AG09309 (cell line): ENCODE results near the gene STPG4.
A peak's percentile ranks its signal among the peaks of the same experiment; 100 is the strongest.

Source experiments
- DNase-seq: peaks from one replicate; pipeline ENCODE4 v3.0.0-alpha.2; 2010; ENCODE audit warnings: low read depth
- H3K4me3 ChIP-seq: 2 replicates; pipeline ENCODE4 v1.5.1; 2011; ENCODE audit warnings: mild to moderate bottlenecking, low read depth, low read length, moderate library complexity; ENCODE audit not compliant: control insufficient read depth
- CTCF ChIP-seq: IDR thresholded peaks from 2 replicates; pipeline ENCODE4 v1.5.1; 2011; ENCODE audit warnings: mild to moderate bottlenecking, low read depth, low read length, inconsistent platforms; ENCODE audit not compliant: insufficient read depth, control insufficient read depth; ENCODE audit errors: missing control alignments

STPG4 gene

GRCh38 chr2:47049502-47049901 lies 105.6 kb downstream of the STPG4 start:
- DNase-seq = no peak
- no peak overlapping the region for H3K4me3 ChIP-seq
- no peak for TF ChIP-seq CTCF

- TF ChIP-seq CTCF = no peak
- H3K4me3 ChIP-seq = no peak overlapping the region
- no peak for DNase-seq
Observed at GRCh38 chr2:47048801-47049480, 106.2 kb downstream of the STPG4 start.

DNA sequence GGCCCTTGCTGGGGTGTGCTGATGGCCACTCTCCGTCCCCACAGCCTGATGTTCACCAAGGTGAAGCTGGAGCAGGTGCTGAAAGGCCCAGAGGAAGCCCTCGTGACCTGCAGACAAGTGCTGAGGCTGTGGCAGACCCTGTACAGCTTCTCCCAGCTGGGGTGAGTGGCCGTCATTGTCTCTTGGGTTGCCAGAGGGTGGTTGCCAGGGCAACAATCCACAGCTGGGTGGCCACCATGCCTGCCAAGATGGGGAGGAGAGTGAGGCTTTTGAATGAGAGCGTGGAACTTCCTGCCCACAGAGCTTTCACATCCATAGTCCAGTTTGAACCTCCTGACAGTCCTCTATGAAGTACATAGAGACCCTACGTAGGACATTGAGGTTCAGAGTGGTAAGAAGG lies 108.8 kb downstream of the STPG4 start:
- H3K4me3 ChIP-seq = no peak overlapping the region
- DNase-seq = no peak

GRCh38 chr2:47043891-47044239 lies 111.2 kb downstream of the STPG4 start:
- DNase-seq = no peak
- TF ChIP-seq CTCF = no peak

More for the DNA sequence above, 108.8 kb downstream of the STPG4 start:
- no peak for TF ChIP-seq CTCF

DNA sequence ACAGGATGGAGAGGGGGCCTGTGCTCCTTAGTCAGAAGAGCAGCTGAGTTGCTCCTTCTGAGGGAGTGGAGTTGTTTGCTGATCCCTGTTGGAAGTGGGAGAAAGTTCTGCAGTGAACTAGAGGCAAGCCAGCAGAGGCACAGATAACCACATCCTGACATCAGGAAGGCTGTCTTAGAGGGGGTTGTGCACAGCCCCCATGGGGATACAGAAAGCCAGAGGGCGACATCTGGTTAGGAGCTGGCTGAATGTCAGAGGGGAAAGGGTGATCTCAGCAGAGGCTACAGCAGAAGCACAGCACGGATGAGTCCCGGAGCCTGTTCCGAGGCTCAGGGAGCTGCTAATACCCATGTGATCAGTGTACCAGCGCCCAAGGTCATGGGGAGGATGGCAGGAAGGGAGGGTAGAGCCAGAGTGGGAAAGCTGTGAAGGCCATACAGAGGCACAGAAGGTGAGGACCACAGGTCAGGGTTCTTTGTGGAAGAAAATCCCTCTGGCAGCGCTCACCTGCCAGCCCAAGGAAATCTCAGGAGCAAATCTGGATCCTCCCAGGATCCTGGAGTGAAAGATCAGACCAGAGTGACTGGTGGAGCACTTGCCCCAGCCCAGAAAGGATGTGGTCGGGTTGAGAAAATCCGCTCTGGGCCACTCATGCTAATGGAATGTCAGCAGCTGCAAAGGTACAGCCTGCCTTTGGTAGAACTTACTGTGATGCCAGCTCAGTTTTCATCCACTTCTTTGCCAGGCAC lies 111.8 kb downstream of the STPG4 start:
- peak; percentile 77 for DNase-seq
- H3K4me3 ChIP-seq = peak overlapping the region; percentile 3
- TF ChIP-seq CTCF = no peak

More at GRCh38 chr2:47043891-47044239, 111.2 kb downstream of the STPG4 start:
- H3K4me3 ChIP-seq = no peak overlapping the region

GRCh38 chr2:47041891-47042684 lies 113.0 kb downstream of the STPG4 start:
- H3K4me3 ChIP-seq = no peak overlapping the region
- no peak for DNase-seq
- TF ChIP-seq CTCF = no peak
